Measurements from ENCODE around the gene DDA1.
"Not testable (repeated sequence)": the region's sequence is repeated elsewhere in the genome, so short reads cannot be mapped to it uniquely, and the experiment has no call there.

The DDA1 gene

DNA sequence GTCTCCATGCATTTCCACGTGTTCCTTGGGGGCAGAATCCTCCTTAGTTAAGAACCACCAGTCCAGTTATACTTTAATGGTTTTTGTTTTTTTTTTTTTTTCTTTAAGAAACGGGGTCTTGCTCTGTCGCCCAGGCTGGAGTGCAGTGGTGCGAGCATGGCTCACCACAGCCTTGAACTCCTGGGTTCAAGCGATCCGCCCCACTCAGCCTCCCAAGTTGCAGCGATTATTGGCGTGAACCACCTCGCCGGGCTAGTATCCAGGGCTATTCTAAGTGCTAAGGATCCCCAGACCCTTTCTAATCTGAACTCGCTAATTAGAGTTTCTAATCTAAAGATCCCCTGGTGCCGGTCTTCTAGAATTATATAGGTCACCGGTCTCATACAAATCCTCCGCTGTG is 15.8 kb upstream of the DDA1 start:
- Histone ChIP-seq H3K4me1 (ENCODE audit: control insufficient read depth, insufficient read depth, low read length) (peaks cover 2% of the 10 kb centered on the region), H3K9ac (ENCODE audit: low read depth, low read length) (no peak overlapping the region), H3K27me3 (ENCODE audit: control insufficient read depth, insufficient read depth, low read length) (no peaks in the 10 kb centered on the region), H3K4me3 (ENCODE audit: low read depth, low read length) (peak overlapping the region; percentile 45), H3K9me3 (ENCODE audit: control insufficient read depth, insufficient read depth, low read length) (no peaks in the 10 kb centered on the region), H3K36me3 (ENCODE audit: control insufficient read depth, insufficient read depth, low read length) (peaks cover 10% of the 10 kb centered on the region)

DNA sequence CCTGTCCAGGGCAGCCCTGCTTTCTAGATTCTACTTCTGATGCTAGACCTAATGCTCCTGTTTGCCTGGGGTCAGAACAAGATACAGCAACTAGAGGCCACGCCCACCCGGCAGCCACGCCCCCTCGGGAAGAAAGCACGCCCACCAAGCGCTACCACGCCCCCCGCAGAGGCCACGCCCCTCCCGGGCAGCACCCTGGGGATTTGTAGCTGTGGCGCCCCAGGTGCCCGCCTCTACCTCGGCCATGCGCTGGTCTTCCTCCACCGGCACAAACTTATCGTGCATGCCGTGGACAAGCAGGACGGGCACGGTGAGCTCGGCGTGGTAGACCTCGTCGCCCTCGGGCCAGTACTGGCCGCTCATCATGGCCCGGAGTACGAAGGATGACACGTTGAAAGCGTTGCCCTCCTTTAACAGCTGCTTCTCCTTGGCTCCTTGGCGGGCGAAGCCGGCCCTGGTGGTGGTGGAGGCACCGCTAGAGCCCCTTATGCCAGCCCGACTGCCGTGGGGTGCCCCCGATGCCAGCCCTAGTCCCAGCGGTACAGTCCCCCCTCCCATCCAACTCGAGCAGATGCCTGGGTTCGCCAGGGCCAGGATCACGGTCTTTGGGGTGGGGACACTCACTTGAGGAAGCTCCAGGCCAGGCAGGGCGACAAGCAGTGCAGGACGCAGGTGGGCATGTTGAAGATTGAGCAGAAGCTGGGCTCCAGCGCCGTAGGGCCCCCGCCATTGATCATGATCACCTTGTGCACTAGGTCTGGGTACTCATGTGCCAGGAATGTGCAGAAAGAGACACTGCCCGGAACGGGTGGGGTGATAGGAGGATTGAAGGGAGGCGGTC is 15.1 kb upstream of the DDA1 start:
- H3K36me3 ChIP-seq (ENCODE audit: control insufficient read depth, insufficient read depth, low read length) = peaks cover 10% of the 10 kb centered on the region
- peaks cover 2% of the 10 kb centered on the region for H3K4me1 ChIP-seq (ENCODE audit: control insufficient read depth, insufficient read depth, low read length)
- H3K9me3 ChIP-seq (ENCODE audit: control insufficient read depth, insufficient read depth, low read length) = no peaks in the 10 kb centered on the region
- H3K4me3 ChIP-seq (ENCODE audit: low read depth, low read length) = peak overlapping the region; percentile 53
- H3K27me3 ChIP-seq (ENCODE audit: control insufficient read depth, insufficient read depth, low read length) = no peaks in the 10 kb centered on the region
- no peak overlapping the region for H3K9ac ChIP-seq (ENCODE audit: low read depth, low read length)

DNA sequence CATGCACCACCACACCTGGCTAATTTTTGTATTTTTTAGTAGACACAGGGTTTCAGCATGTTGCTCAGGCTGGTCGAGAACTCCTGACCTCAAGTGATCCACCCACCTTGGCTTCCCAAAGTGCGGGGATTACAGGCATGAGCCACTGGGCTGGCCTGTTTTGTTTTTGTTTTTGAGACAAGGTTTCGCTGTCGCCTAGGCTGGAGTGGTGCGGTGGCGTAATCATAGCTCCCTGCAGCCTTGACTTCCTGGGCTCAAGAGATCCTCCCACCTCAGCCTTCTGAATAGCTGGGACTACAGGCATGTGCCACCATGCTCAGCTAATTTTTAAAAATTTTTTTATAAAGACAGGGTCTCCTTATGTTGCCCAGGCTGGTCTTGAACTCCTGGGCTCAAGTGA is 13.8 kb upstream of the DDA1 start:
- not testable (repeated sequence) for H3K9ac ChIP-seq (ENCODE audit: low read depth, low read length); H3K9me3 ChIP-seq (ENCODE audit: control insufficient read depth, insufficient read depth, low read length); H3K4me3 ChIP-seq (ENCODE audit: low read depth, low read length); H3K4me1 ChIP-seq (ENCODE audit: control insufficient read depth, insufficient read depth, low read length); H3K27me3 ChIP-seq (ENCODE audit: control insufficient read depth, insufficient read depth, low read length)
- peaks cover 10% of the 10 kb centered on the region for H3K36me3 ChIP-seq (ENCODE audit: control insufficient read depth, insufficient read depth, low read length)

DNA sequence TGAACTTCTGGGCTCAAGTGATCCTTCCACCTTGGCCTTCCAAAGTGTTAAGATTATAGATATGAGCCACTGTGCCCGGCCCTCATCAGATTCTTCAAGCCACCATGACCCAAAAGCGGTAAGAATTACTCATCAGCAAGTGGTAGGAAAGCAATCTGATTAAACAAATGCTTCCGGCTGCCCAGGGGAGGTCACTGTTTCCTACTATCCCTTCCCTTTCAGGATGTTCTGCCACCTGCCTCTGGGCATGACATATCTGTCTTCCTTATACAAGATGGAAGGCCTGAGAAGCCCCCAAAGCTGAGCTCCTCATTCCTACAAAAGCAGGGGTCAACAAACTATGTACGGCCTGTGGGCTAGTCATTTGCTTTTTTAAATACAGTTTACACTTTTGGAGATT is 13.1 kb upstream of the DDA1 start:
- Histone ChIP-seq H3K4me1 (ENCODE audit: control insufficient read depth, insufficient read depth, low read length) (peaks cover 2% of the 10 kb centered on the region), H3K4me3 (ENCODE audit: low read depth, low read length) (no peak overlapping the region), H3K9me3 (ENCODE audit: control insufficient read depth, insufficient read depth, low read length) (no peaks in the 10 kb centered on the region), H3K9ac (ENCODE audit: low read depth, low read length) (no peak overlapping the region), H3K36me3 (ENCODE audit: control insufficient read depth, insufficient read depth, low read length) (peaks cover 16% of the 10 kb centered on the region), H3K27me3 (ENCODE audit: control insufficient read depth, insufficient read depth, low read length) (no peaks in the 10 kb centered on the region)

DNA sequence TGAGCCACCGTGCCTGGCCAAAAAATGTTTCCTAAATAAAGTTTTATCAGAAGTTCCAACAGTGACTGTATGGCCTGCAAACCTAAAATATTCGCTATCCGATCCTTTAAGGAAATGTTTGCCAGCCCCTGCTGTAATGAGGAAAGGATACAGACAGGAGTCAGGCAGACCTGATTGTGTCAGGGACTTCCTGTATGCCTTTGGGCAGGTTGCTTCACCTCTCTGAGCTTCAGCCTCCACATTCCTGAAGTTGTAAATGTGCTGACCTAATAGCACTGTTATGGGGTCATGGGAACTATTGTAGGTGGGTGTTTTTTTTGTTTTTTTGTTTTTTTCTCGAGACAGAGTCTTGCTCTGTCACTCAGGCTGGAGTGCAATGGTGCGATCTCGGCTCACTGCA is 12.4 kb upstream of the DDA1 start:
- Histone ChIP-seq H3K27me3 (ENCODE audit: control insufficient read depth, insufficient read depth, low read length) (no peaks in the 10 kb centered on the region), H3K9me3 (ENCODE audit: control insufficient read depth, insufficient read depth, low read length) (no peaks in the 10 kb centered on the region), H3K9ac (ENCODE audit: low read depth, low read length) (no peak overlapping the region), H3K36me3 (ENCODE audit: control insufficient read depth, insufficient read depth, low read length) (peaks cover 17% of the 10 kb centered on the region), H3K4me3 (ENCODE audit: low read depth, low read length) (no peak overlapping the region), H3K4me1 (ENCODE audit: control insufficient read depth, insufficient read depth, low read length) (peaks cover 2% of the 10 kb centered on the region)

GRCh38 chr19:17300992-17301619 is 8.3 kb upstream of the DDA1 start:
- no peaks in the 10 kb centered on the region for H3K9me3 ChIP-seq (ENCODE audit: control insufficient read depth, insufficient read depth, low read length)
- H3K9ac ChIP-seq (ENCODE audit: low read depth, low read length) = no peak overlapping the region
- no peaks in the 10 kb centered on the region for H3K27me3 ChIP-seq (ENCODE audit: control insufficient read depth, insufficient read depth, low read length)
- peaks cover 10% of the 10 kb centered on the region for H3K4me1 ChIP-seq (ENCODE audit: control insufficient read depth, insufficient read depth, low read length)
- H3K36me3 ChIP-seq (ENCODE audit: control insufficient read depth, insufficient read depth, low read length) = peaks cover 12% of the 10 kb centered on the region
- H3K4me3 ChIP-seq (ENCODE audit: low read depth, low read length) = no peak overlapping the region

DNA sequence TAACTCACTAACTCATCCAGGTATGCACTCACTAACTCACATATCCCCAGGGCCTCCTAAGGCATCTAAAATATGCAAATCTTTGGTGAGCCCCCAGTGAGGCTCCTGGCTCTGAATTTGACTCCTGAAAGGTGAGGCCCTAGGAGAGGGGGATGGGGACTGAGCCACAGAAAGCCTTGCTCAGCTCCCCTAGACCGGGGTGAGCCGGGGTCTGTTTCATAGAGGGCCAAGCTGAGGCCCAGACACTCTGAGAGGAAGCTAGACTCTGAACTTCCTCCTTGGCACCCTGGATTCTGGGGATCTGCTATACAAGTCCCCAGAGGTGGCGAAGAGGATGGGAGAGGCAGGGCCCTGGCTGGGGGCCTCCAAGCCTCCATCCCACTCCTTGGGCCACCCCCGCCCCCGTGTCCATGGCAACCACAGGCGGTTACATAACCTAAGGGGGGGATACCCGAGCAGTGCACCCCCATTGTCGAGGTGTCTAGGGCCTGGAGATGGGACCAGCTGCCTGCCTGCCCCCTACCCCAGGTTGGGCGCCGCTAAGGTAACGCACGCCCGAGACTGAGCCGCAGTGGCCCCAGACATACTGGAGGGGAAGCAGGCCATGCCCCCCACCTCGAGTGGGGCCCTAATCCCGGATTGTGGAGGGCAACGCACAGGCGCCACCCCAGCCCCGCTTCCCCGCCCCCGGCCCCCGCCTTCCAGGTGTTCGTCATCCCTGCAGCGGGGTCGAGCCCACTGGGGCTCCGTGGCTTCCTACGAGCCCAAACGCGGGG is 6.8 kb upstream of the DDA1 start:
- Histone ChIP-seq H3K9me3 (ENCODE audit: control insufficient read depth, insufficient read depth, low read length) (no peaks in the 10 kb centered on the region), H3K4me1 (ENCODE audit: control insufficient read depth, insufficient read depth, low read length) (peaks cover 10% of the 10 kb centered on the region), H3K4me3 (ENCODE audit: low read depth, low read length) (peak overlapping the region; percentile 56), H3K36me3 (ENCODE audit: control insufficient read depth, insufficient read depth, low read length) (peaks cover 10% of the 10 kb centered on the region), H3K27me3 (ENCODE audit: control insufficient read depth, insufficient read depth, low read length) (no peaks in the 10 kb centered on the region), H3K9ac (ENCODE audit: low read depth, low read length) (no peak overlapping the region)

DNA sequence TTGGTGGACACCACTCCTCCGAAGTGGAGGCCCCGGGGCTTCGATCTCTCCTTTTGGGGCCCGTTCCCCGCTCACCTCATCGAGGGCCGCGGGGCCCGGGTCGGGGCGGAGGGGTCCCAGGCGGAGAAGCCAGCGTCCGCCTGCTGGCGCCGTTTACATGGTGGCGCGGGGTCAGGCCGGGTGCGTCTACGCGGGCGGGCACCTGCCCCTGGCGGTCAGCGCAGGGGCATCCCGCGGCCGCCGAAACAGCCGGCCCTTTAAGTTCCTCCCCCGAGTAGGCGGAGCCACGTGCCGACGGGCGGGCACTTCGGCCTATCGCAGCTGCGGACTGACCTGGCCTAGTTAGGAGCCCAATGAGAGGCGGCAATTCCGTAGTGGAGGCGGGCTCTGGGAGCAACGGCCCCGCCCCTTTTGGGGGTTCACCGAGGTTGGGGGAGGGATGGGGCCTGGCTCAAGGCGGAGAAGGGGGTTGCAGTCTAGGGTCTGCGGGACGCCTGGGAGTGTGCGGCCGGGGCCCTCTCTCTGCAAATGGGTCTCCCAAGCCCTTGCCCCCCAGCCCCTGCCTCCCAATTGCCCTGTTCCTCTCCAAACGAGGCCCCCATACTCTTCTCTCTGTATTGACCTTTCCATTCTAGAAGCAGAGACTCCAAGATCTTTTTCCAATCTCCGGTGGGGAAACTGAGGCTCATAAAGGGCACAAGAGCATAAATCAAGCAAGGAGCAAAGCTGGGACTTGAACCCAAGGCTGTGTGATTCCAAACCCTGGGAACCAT is 6.0 kb upstream of the DDA1 start, which contains the start of gene ABHD8:
Gene ABHD8 (minus strand): TSS at position 259 of the 773 bp plus-strand sequence. CDS start 1,809 bp downstream, outside the sequence.
- H3K9me3 ChIP-seq (ENCODE audit: control insufficient read depth, insufficient read depth, low read length) = no peaks in the 10 kb centered on the region
- H3K4me1 ChIP-seq (ENCODE audit: control insufficient read depth, insufficient read depth, low read length) = peaks cover 10% of the 10 kb centered on the region
- H3K27me3 ChIP-seq (ENCODE audit: control insufficient read depth, insufficient read depth, low read length) = no peaks in the 10 kb centered on the region
- peaks cover 7% of the 10 kb centered on the region for H3K36me3 ChIP-seq (ENCODE audit: control insufficient read depth, insufficient read depth, low read length)
- peak within 1 kb of the TSS; percentile 56 for H3K4me3 ChIP-seq (ENCODE audit: low read depth, low read length)
- no peak within 1 kb of the TSS for H3K9ac ChIP-seq (ENCODE audit: low read depth, low read length)

DNA sequence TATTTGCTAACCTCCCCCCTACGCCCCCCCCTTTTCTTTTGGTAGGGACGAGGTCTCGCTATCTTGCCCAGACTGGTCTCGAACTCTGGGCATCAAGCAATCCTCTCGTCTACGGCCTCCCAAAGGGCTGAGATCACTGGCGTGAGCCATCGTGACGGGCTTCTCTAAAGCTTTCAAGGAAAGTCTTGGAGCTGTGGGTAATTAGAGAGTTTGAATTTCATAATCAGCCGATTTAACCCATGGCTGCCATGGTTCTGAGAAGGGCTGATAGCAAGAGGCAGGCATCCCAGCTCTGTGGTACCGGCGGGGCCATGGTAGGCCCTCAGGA is 5.5 kb upstream of the DDA1 start:
- no peaks in the 10 kb centered on the region for H3K9me3 ChIP-seq (ENCODE audit: control insufficient read depth, insufficient read depth, low read length)
- H3K9ac ChIP-seq (ENCODE audit: low read depth, low read length) = no peak overlapping the region
- peaks cover 10% of the 10 kb centered on the region for H3K4me1 ChIP-seq (ENCODE audit: control insufficient read depth, insufficient read depth, low read length)
- H3K36me3 ChIP-seq (ENCODE audit: control insufficient read depth, insufficient read depth, low read length) = peaks cover 7% of the 10 kb centered on the region
- H3K27me3 ChIP-seq (ENCODE audit: control insufficient read depth, insufficient read depth, low read length) = no peaks in the 10 kb centered on the region
- H3K4me3 ChIP-seq (ENCODE audit: low read depth, low read length) = peak overlapping the region; percentile 46

- peak overlapping the region; percentile 35 for H3K4me3 ChIP-seq (ENCODE audit: low read depth, low read length)
- H3K9ac ChIP-seq (ENCODE audit: low read depth, low read length) = no peak overlapping the region
- no peaks in the 10 kb centered on the region for H3K27me3 ChIP-seq (ENCODE audit: control insufficient read depth, insufficient read depth, low read length)
- H3K4me1 ChIP-seq (ENCODE audit: control insufficient read depth, insufficient read depth, low read length) = peaks cover 10% of the 10 kb centered on the region
- no peaks in the 10 kb centered on the region for H3K9me3 ChIP-seq (ENCODE audit: control insufficient read depth, insufficient read depth, low read length)
- peaks cover 7% of the 10 kb centered on the region for H3K36me3 ChIP-seq (ENCODE audit: control insufficient read depth, insufficient read depth, low read length)
Observed at GRCh38 chr19:17304386-17305215, 4.8 kb upstream of the DDA1 start.

DNA sequence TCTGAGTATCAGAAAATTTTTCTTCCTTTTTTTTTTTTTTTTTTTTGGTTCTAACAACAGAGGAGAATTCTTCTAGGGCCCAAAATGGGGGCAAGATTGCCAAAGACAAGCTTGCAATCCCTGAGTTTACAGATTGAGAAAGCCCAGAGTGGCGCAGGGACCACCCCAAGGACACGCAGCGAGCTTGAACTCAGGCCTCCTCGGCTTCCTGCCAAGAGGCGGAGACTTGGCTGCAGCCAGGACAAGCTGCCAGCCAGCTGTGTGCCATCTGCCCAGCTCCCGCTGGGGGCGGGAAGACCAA is 4.2 kb upstream of the DDA1 start:
- H3K4me1 ChIP-seq (ENCODE audit: control insufficient read depth, insufficient read depth, low read length) = peaks cover 10% of the 10 kb centered on the region
- no peak overlapping the region for H3K9ac ChIP-seq (ENCODE audit: low read depth, low read length)

More for the DNA sequence above, 4.2 kb upstream of the DDA1 start:
- Histone ChIP-seq H3K4me3 (ENCODE audit: low read depth, low read length) (peak overlapping the region; percentile 35), H3K9me3 (ENCODE audit: control insufficient read depth, insufficient read depth, low read length) (no peaks in the 10 kb centered on the region), H3K27me3 (ENCODE audit: control insufficient read depth, insufficient read depth, low read length) (no peaks in the 10 kb centered on the region), H3K36me3 (ENCODE audit: control insufficient read depth, insufficient read depth, low read length) (peaks cover 7% of the 10 kb centered on the region)
